Panc1 (cell line): ENCODE data around the gene CCL25. TPM values are rescaled to one million over a fixed set of nuclear protein-coding genes. Genes with fewer than 3 reads are reported as not detected.

Source experiments
- ATAC-seq: fragments of 200-7000 bp; cut with Tn5 transposase; 2 replicates; pipeline ENCODE4 v1.9.1; 2020; ENCODE audit warnings: mild to moderate bottlenecking, moderate library complexity
- BruUV-seq: library from RNA; stranded (reverse); fragments of 400-500 nt; replicated peaks from 2 replicates; lab custom pipeline; 2021; lab: Mats Ljungman, UMichigan
- CTCF ChIA-PET: fragments of 300-600 bp; sonication (Branson Sonifier 250); formaldehyde crosslinking; loops from one replicate; lab custom pipeline; 2022; ENCODE audit warnings: antibody characterized with exemption; lab: Charles Lee
- POLR2A ChIA-PET: fragments of 300-600 bp; sonication (Branson Sonifier 250); formaldehyde crosslinking; loops from one replicate; lab custom pipeline; 2022; ENCODE audit warnings: antibody characterized with exemption; lab: Charles Lee
- DNase-seq: peaks from one replicate; pipeline ENCODE4 v3.0.0-alpha.2; 2010; ENCODE audit warnings: low read depth, low spot score
- H3K27ac ChIP-seq: 2 replicates; pipeline ENCODE4 v1.5.1; 2011; ENCODE audit warnings: mild to moderate bottlenecking, low read length, inconsistent platforms
- H3K27me3 ChIP-seq: fragments of 200-500 bp; sonication (Bioruptor generic); 2 replicates; pipeline ENCODE4 v1.6.0; 2014; ENCODE audit warnings: low read length, inconsistent platforms; ENCODE audit not compliant: control insufficient read depth, insufficient read depth
- H3K36me3 ChIP-seq: fragments of 200-500 bp; sonication (Bioruptor generic); 2 replicates; pipeline ENCODE4 v1.5.1; 2014; ENCODE audit warnings: inconsistent platforms, mild to moderate bottlenecking, low read length, moderate library complexity; ENCODE audit not compliant: control insufficient read depth, insufficient read depth
- H3K4me1 ChIP-seq: 2 replicates; pipeline ENCODE4 v1.5.1; 2011; ENCODE audit warnings: inconsistent platforms, mild to moderate bottlenecking, low read length, moderate library complexity; ENCODE audit not compliant: control insufficient read depth, insufficient read depth
- H3K4me3 ChIP-seq, 2 experiments: 2 replicates each; pipeline ENCODE4 v1.5.1; 2011 to 2012; ENCODE audit warnings: low read depth in 2 of 2, low read length in 2 of 2, mild to moderate bottlenecking in 2 of 2, inconsistent platforms in 1 of 2, moderate library complexity in 1 of 2
- H3K9me3 ChIP-seq: fragments of 200-500 bp; sonication (Bioruptor generic); 2 replicates; pipeline ENCODE4 v1.5.1; 2014; ENCODE audit warnings: low read depth, mild to moderate bottlenecking, inconsistent platforms, low read length, moderate library complexity; ENCODE audit not compliant: control insufficient read depth, insufficient read depth
- POLR2AphosphoS5 ChIP-seq: IDR thresholded peaks from 2 replicates; pipeline ENCODE4 v1.6.1; 2012; ENCODE audit warnings: mild to moderate bottlenecking, low read depth, low read length, moderate library complexity
- SIN3A ChIP-seq: IDR thresholded peaks from 2 replicates; pipeline ENCODE4 v1.6.1; 2012; ENCODE audit warnings: low read depth, mild to moderate bottlenecking, low read length, moderate library complexity, borderline replicate concordance; ENCODE audit not compliant: insufficient read depth
- TCF7L2 ChIP-seq: IDR thresholded peaks from 2 replicates; pipeline ENCODE4 v1.6.1; 2011; ENCODE audit warnings: mild to moderate bottlenecking, low read depth, low read length, inconsistent platforms
- in situ Hi-C: cut with HindIII; loops from 2 replicates; pipeline ENCODE4 v1.10.0; 2016; ENCODE audit warnings: low sequenced_read_pairs, low pct_unique_long_range_greater_than_20kb
- intact Hi-C: fragments of 100-400 bp; cut with micrococcal nuclease; formaldehyde crosslinking; loops from one replicate; pipeline ENCODE4 v1.10.0; 2022; ENCODE audit not compliant: unreplicated experiment
- total RNA-seq: library from RNA; stranded (reverse); gene quantifications from one replicate; pipeline ENCODE4 v1.2.1, GENCODE V29; 2021; ENCODE audit not compliant: unreplicated experiment
- TF ChIP-seq, protein P1 (sequence below), 2 experiments: IDR thresholded peaks; 2 replicates each; pipeline ENCODE4 v1.6.1; 2011 to 2012; ENCODE audit warnings: low read depth in 2 of 2, control low read depth in 1 of 2, low read length in 1 of 2, mild to moderate bottlenecking in 1 of 2, moderate library complexity in 1 of 2; ENCODE audit not compliant: insufficient read depth in 1 of 2
- TF ChIP-seq, protein P2 (sequence below): fragments of 450-650 bp; IDR thresholded peaks from 2 replicates; pipeline ENCODE4 v1.5.1; 2017; ENCODE audit warnings: mild to moderate bottlenecking

CCL25 gene
- total RNA-seq, 1 experiment from 2014 or later: not detected

DNA sequence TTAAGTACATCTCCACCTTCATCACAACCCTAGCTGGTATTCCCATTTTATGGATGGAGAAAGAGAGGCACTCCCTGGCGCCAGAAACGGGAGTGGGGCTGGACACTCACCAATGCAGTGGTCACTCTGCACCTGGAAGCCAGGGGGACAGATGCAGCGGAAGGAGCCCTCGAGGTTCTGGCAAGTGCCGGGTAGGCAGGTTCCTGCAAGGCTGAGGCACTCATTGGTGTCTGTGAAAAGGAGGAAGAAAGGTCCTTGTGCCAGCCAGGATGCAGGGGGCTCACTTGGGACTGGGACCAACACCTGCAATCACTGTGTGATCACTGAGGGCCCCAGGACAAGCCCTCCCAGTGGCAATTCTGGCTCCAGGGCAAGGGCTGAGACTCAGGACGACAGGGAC lies 41.8 kb downstream of the CCL25 start:
- ChIA-PET POLR2A (no interaction called here), CTCF (no interaction called here)
- DNase-seq: no peak
- Histone ChIP-seq H3K27me3 (no peaks in the 10 kb centered on the region; the same call in 1 of the 2 replicates), H3K4me3 (no peak overlapping the region), H3K36me3 (no peaks in the 10 kb centered on the region), H3K9me3 (peaks cover 6% of the 10 kb centered on the region; the same call in 1 of the 2 replicates), H3K4me1 (no peaks in the 10 kb centered on the region), H3K27ac (no peak overlapping the region)
- in situ Hi-C loops (no loop called here), intact Hi-C loops (no loop called here)
- no peak for ATAC-seq
- no TSS peak for BruUV-seq
- TF ChIP-seq SIN3A: no peak
- TF ChIP-seq, protein P1, sequence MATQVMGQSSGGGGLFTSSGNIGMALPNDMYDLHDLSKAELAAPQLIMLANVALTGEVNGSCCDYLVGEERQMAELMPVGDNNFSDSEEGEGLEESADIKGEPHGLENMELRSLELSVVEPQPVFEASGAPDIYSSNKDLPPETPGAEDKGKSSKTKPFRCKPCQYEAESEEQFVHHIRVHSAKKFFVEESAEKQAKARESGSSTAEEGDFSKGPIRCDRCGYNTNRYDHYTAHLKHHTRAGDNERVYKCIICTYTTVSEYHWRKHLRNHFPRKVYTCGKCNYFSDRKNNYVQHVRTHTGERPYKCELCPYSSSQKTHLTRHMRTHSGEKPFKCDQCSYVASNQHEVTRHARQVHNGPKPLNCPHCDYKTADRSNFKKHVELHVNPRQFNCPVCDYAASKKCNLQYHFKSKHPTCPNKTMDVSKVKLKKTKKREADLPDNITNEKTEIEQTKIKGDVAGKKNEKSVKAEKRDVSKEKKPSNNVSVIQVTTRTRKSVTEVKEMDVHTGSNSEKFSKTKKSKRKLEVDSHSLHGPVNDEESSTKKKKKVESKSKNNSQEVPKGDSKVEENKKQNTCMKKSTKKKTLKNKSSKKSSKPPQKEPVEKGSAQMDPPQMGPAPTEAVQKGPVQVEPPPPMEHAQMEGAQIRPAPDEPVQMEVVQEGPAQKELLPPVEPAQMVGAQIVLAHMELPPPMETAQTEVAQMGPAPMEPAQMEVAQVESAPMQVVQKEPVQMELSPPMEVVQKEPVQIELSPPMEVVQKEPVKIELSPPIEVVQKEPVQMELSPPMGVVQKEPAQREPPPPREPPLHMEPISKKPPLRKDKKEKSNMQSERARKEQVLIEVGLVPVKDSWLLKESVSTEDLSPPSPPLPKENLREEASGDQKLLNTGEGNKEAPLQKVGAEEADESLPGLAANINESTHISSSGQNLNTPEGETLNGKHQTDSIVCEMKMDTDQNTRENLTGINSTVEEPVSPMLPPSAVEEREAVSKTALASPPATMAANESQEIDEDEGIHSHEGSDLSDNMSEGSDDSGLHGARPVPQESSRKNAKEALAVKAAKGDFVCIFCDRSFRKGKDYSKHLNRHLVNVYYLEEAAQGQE (IDR thresholded peaks at IDR 0.05; ENCODE audit: insufficient read depth in 1 of 2, low read depth in 2 of 2, low read length in 1 of 2): no peak
- no peak for TF ChIP-seq TCF7L2
- TF ChIP-seq, protein P2, sequence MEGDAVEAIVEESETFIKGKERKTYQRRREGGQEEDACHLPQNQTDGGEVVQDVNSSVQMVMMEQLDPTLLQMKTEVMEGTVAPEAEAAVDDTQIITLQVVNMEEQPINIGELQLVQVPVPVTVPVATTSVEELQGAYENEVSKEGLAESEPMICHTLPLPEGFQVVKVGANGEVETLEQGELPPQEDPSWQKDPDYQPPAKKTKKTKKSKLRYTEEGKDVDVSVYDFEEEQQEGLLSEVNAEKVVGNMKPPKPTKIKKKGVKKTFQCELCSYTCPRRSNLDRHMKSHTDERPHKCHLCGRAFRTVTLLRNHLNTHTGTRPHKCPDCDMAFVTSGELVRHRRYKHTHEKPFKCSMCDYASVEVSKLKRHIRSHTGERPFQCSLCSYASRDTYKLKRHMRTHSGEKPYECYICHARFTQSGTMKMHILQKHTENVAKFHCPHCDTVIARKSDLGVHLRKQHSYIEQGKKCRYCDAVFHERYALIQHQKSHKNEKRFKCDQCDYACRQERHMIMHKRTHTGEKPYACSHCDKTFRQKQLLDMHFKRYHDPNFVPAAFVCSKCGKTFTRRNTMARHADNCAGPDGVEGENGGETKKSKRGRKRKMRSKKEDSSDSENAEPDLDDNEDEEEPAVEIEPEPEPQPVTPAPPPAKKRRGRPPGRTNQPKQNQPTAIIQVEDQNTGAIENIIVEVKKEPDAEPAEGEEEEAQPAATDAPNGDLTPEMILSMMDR: no peak
- no peak for TF ChIP-seq POLR2AphosphoS5

GRCh38 chr19:8095354-8095886 lies 42.9 kb downstream of the CCL25 start:
- no TSS peak for BruUV-seq
- DNase-seq (no peak), ATAC-seq (no peak)
- Histone ChIP-seq H3K27me3 (no peaks in the 10 kb centered on the region; the same call in 1 of the 2 replicates), H3K4me1 (no peaks in the 10 kb centered on the region), H3K4me3 (no peak overlapping the region), H3K36me3 (no peaks in the 10 kb centered on the region), H3K9me3 (peaks cover 6% of the 10 kb centered on the region; the same call in 1 of the 2 replicates), H3K27ac (no peak overlapping the region)
- TF ChIP-seq TCF7L2: no peak
- TF ChIP-seq, protein P2: no peak
- TF ChIP-seq, protein P1 (IDR thresholded peaks at IDR 0.05; ENCODE audit: insufficient read depth in 1 of 2, low read depth in 2 of 2, low read length in 1 of 2): no peak
- no peak for TF ChIP-seq SIN3A
- no peak for TF ChIP-seq POLR2AphosphoS5
- intact Hi-C loops: no loop called here
- in situ Hi-C loops: no loop called here
- ChIA-PET CTCF (no interaction called here), POLR2A (no interaction called here)
